T-helper 1 cell (primary cell): ENCODE data around the gene HINT1.

Source experiments
- DNase-seq, 5 donors: peaks; one replicate each; pipeline ENCODE4 v3.0.0-alpha.2; 2012 to 2020

HINT1 gene

GRCh38 chr5:131109540-131110255, 55.4 kb downstream of the HINT1 start:
- DNase-seq, result peak in 2 of 5 donors; percentile 10 to 41
